Measurements from ENCODE around the gene PLBD1. TPM values are rescaled to one million over a fixed set of nuclear protein-coding genes. Genes with fewer than 3 reads are reported as not detected.

PLBD1 gene, protein sequence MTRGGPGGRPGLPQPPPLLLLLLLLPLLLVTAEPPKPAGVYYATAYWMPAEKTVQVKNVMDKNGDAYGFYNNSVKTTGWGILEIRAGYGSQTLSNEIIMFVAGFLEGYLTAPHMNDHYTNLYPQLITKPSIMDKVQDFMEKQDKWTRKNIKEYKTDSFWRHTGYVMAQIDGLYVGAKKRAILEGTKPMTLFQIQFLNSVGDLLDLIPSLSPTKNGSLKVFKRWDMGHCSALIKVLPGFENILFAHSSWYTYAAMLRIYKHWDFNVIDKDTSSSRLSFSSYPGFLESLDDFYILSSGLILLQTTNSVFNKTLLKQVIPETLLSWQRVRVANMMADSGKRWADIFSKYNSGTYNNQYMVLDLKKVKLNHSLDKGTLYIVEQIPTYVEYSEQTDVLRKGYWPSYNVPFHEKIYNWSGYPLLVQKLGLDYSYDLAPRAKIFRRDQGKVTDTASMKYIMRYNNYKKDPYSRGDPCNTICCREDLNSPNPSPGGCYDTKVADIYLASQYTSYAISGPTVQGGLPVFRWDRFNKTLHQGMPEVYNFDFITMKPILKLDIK
- total RNA-seq: 0.84 and 2.2 TPM in 2 replicates

DNA sequence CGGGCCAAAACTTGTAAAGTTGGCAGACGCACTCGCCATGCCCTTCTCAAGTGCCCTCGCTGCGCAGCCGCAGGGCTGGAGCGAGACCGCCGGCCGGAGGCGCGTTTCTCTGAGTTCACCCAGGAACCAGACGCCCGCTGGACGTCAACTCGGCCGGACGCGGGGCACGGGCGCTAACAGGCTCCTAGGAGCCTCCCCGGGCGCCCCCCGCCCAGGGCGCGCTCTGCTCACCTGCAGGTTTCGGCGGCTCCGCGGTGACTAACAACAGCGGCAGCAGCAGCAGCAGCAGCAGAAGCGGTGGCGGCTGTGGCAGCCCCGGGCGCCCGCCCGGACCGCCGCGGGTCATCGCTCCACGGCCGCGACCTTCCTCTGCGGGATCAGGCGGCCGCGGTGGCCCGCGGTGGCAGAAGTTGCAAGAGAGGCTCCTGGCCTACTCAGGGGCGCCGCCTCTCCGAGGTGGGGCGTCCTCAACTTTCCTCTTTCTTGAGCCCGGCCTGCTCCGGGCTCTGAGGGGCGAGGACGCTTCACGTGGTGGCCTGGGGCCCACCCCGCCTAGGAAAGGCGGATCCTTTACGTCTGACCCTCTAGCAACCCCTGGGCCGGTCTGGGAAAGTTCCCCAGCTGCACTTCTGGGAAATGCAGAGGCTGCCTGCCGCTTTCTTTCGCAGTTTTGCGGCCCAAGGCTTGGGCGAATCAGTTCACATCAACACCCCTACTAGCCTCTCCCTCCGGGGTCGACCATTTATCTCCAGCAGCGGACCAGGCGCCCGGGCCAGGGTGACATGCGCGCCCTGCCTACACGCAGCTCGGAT lies at the start of gene PLBD1:
PLBD1 (minus strand) TSS at position 533 of the 812 bp plus-strand sequence; CDS start at position 346, 187 bp downstream.

Other genes with a start within 250 kb of the PLBD1 start
- gene ATF7IP, start 202.2 kb downstream of the PLBD1 start, total RNA-seq: 20.0 and 40.9 TPM in 2 replicates
- gene GUCY2C, start 128.7 kb upstream of the PLBD1 start, total RNA-seq: not detected in 2 replicates
- gene WBP11, start 235.6 kb upstream of the PLBD1 start, total RNA-seq: 17.1 and 24.7 TPM in 2 replicates
- gene C12orf60, start 235.8 kb upstream of the PLBD1 start, total RNA-seq: 1.2 and 2.3 TPM in 2 replicates
- gene SMCO3, start 246.3 kb upstream of the PLBD1 start, total RNA-seq: not detected in 2 replicates